B cell (primary cell): ENCODE measurements around the gene CCDC171. TPM values are rescaled to one million over a fixed set of nuclear protein-coding genes. Genes with fewer than 3 reads are reported as not detected.
A peak's percentile ranks its signal among the peaks of the same experiment; 100 is the strongest.

Source experiments
- ATAC-seq: fragments of 200-7000 bp; cut with Tn5 transposase; one replicate; pipeline ENCODE4 v1.10.0; 2021; ENCODE audit warnings: low read depth, mild to moderate bottlenecking, moderate number of reproducible peaks, moderate library complexity
- CTCF ChIA-PET: fragments of 350-600 bp; sonication (Branson Sonifier 250); formaldehyde crosslinking; loops from one replicate; lab custom pipeline; 2021; ENCODE audit warnings: antibody characterized with exemption, inconsistent platforms; lab: Charles Lee
- POLR2A ChIA-PET: fragments of 350-600 bp; sonication (Branson Sonifier 250); formaldehyde crosslinking; loops from one replicate; lab custom pipeline; 2021; ENCODE audit warnings: antibody characterized with exemption; lab: Charles Lee
- DNase-seq: peaks from one replicate; pipeline ENCODE4 v3.0.0; 2013
- H2AFZ ChIP-seq: 2 replicates; pipeline ENCODE4 v1.6.1; 2012; ENCODE audit warnings: mild to moderate bottlenecking, low read depth, low read length; ENCODE audit not compliant: insufficient read depth, poor library complexity, severe bottlenecking
- H3K27ac ChIP-seq, 2 donors: 1 replicate in 1 of 2; 2 replicates in 1 of 2; pipeline ENCODE4 v1.5.1; 2012 to 2013; ENCODE audit warnings: low read length in 2 of 2, mild to moderate bottlenecking in 2 of 2, moderate library complexity in 1 of 2
- H3K27me3 ChIP-seq, 4 experiments: fragments of 200-600 bp in 1 of 4; sonication (generic) in 1 of 4; replicated peaks in 1 of 4; 1 replicate in 2 of 4; 2 replicates in 2 of 4; pipeline versions ENCODE4 v1.6.1 to v1.7.0; 2013 to 2016; ENCODE audit warnings: low read length in 3 of 4, mild to moderate bottlenecking in 2 of 4, mixed read lengths in 1 of 4, moderate library complexity in 1 of 4; ENCODE audit not compliant: insufficient read depth in 4 of 4, control insufficient read depth in 3 of 4; ENCODE audit errors: control extremely low read depth in 1 of 4
- H3K36me3 ChIP-seq, 2 experiments: replicated peaks in 1 of 2; 1 replicate in 1 of 2; 2 replicates in 1 of 2; pipeline versions ENCODE4 v1.6.1 to v1.7.1; 2013; ENCODE audit warnings: low read length in 1 of 2; ENCODE audit not compliant: insufficient read depth in 2 of 2, control insufficient read depth in 1 of 2; ENCODE audit errors: control extremely low read depth in 1 of 2, extremely low read depth in 1 of 2
- H3K4me1 ChIP-seq, 2 donors: fragments of 200-600 bp in 1 of 2; sonication (generic) in 1 of 2; 1 replicate in 1 of 2; 2 replicates in 1 of 2; pipeline versions ENCODE4 v1.5.1 to v1.6.1; 2013 to 2017; ENCODE audit warnings: low read length in 2 of 2; ENCODE audit not compliant: control insufficient read depth in 2 of 2, insufficient read depth in 2 of 2
- H3K4me2 ChIP-seq: replicated peaks from 2 replicates; pipeline ENCODE3; 2012; ENCODE audit warnings: mild to moderate bottlenecking, low read depth, low read length; ENCODE audit not compliant: poor library complexity, severe bottlenecking
- H3K4me3 ChIP-seq, 5 experiments: fragments of 200-600 bp in 1 of 5; sonication (generic) in 1 of 5; 1 replicate in 3 of 5; 2 replicates in 2 of 5; pipeline versions ENCODE4 v1.5.1 to v1.7.0; 2011 to 2016; ENCODE audit warnings: low read length in 4 of 5, mild to moderate bottlenecking in 4 of 5, low read depth in 2 of 5, control low read depth in 1 of 5, moderate library complexity in 1 of 5; ENCODE audit not compliant: insufficient read depth in 1 of 5; ENCODE audit errors: control extremely low read depth in 1 of 5, extremely low read depth in 1 of 5
- H3K79me2 ChIP-seq: fragments of 200-600 bp; sonication (generic); one replicate; pipeline ENCODE4 v1.6.0; 2016; ENCODE audit warnings: low read length; ENCODE audit not compliant: control insufficient read depth, insufficient read depth
- H3K9ac ChIP-seq: fragments of 200-600 bp; sonication (generic); 2 replicates; pipeline ENCODE4 v1.6.1; 2017; ENCODE audit warnings: mild to moderate bottlenecking, low read length, moderate library complexity
- H3K9me3 ChIP-seq, 3 donors: one replicate each; pipeline versions ENCODE4 v1.6.1 to v1.7.1; 2013; ENCODE audit warnings: low read length in 2 of 3; ENCODE audit not compliant: control insufficient read depth in 2 of 3, insufficient read depth in 1 of 3; ENCODE audit errors: control extremely low read depth in 1 of 3
- H4K20me1 ChIP-seq: 2 replicates; pipeline ENCODE4 v1.6.0; 2012; ENCODE audit warnings: mild to moderate bottlenecking, low read length; ENCODE audit not compliant: insufficient read depth, control insufficient read depth, poor library complexity, severe bottlenecking
- H3K27ac Mint-ChIP-seq: one replicate; pipeline ENCODE4 v1.8.0; 2021; ENCODE audit warnings: mixed read lengths
- H3K27me3 Mint-ChIP-seq: one replicate; pipeline ENCODE4 v1.8.0; 2021; ENCODE audit warnings: mixed read lengths
- H3K4me1 Mint-ChIP-seq: one replicate; pipeline ENCODE4 v1.8.0; 2021; ENCODE audit warnings: mixed read lengths
- H3K4me3 Mint-ChIP-seq: one replicate; pipeline ENCODE4 v1.8.0; 2021; ENCODE audit warnings: mixed read lengths
- H3K9me3 Mint-ChIP-seq: one replicate; pipeline ENCODE4 v1.8.0; 2022; ENCODE audit warnings: mixed read lengths; ENCODE audit not compliant: insufficient read depth
- EZH2 ChIP-seq: IDR thresholded peaks from 2 replicates; pipeline ENCODE4 v1.6.1; 2012; ENCODE audit warnings: borderline replicate concordance, low read depth, mild to moderate bottlenecking, moderate library complexity, low read length; ENCODE audit not compliant: insufficient read depth, poor library complexity, severe bottlenecking
- WGBS: methylation state at CpG from one replicate; pipeline ENCODE4 v1.1.5; 2013; ENCODE audit warnings: missing lambda C conversion rate; ENCODE audit not compliant: insufficient coverage; 5-methylcytosine and 5-hydroxymethylcytosine counted together
- intact Hi-C: fragments of 100-400 bp; cut with micrococcal nuclease; formaldehyde crosslinking; loops from one replicate; pipeline ENCODE4 v1.10.0; 2022
- polyA plus RNA-seq: library from polyadenylated mRNA; depleted of rRNA; stranded (reverse); fragments of >200 nt; gene quantifications from 2 replicates; pipeline ENCODE4 v1.2.3, GENCODE V29; 2012
- total RNA-seq, 2 donors: library from RNA; stranded (reverse); fragments of 120-200 nt in 1 of 2; gene quantifications; 1 replicate in 1 of 2; 2 replicates in 1 of 2; pipeline versions ENCODE4 v1.2.3 to v1.2.4, GENCODE V29; 2013 to 2022
- TF ChIP-seq, protein P1 (sequence below): fragments of 200-600 bp; IDR thresholded peaks from one replicate; pipeline ENCODE4 v1.8.0; 2022; ENCODE audit warnings: antibody characterized with exemption, mild to moderate bottlenecking

CCDC171 gene
- total and polyA plus RNA-seq, 2 donors (not counting 1 experiment from before 2014, with no cell fraction given) = 0.22 to 6.3 TPM

DNA sequence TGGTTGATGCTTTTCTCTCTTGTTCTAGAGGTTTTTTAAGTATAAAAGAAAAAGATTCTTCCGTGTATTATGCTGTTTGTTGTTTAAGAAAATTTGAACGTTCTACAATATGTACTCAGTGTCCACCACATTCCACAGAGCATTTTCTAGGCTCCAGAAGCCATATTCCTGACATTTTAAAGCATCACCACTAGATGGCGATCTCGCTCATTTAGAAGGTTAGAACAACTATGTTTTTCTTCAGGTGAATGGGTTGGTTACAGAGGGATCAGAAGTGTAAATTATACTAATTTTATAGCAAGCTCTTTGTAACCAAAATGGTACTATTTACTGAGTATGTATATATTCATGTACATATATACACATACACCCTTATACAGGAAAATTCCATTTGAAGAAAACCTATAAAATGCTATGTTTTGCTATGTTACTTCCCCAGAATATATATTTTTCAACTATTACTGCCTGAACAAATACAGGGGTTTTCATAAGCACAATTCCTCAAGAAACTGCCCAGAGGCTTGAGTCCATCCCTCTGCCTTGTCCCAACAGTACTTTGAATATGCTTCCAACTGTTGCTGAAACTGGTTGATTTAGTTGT lies 284.3 kb downstream of the CCDC171 start:
- intact Hi-C loops = no loop called here

DNA sequence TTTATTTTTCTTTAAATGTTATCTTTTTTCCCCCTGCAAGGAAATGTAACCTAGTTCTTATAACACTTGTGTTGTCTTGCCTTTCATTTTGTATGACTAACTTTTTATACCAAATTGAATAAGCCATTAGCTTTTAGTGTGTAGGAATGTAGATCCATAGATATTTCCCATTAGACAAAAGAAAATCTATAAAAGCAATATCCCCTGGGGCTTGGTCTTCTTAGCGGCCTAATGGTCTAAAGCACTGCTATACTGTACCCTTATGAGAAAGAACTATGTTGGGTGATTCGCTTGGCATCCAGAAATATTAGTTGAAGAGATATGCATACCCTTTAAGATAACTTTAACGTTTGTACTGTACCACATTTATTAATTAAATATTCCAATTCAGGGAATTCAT lies 289.2 kb downstream of the CCDC171 start:
- no peaks in the 10 kb centered on the region for H3K27me3 Mint-ChIP-seq
- H3K4me3 Mint-ChIP-seq = no peak overlapping the region
- intact Hi-C loops = no loop called here
- Histone ChIP-seq H3K4me3 (no peak overlapping the region), H4K20me1 (no peaks in the 10 kb centered on the region), H3K27me3 (no peaks in the 10 kb centered on the region), H3K27ac (no peak overlapping the region), H3K9ac (no peak overlapping the region), H3K9me3 (no peaks in the 10 kb centered on the region), H3K36me3 (no peaks in the 10 kb centered on the region), H3K79me2 (no peaks in the 10 kb centered on the region), H3K4me1 (no peaks in the 10 kb centered on the region), H2AFZ (no peak overlapping the region), H3K4me2 (no peak overlapping the region)
- no peak overlapping the region for H3K27ac Mint-ChIP-seq
- H3K9me3 Mint-ChIP-seq = no peaks in the 10 kb centered on the region
- POLR2A ChIA-PET = no interaction called here
- WGBS = no CpG with 5 or more reads among the region's 3 CpGs
- no peak for DNase-seq
- CTCF ChIA-PET = no interaction called here
- TF ChIP-seq, protein P1, sequence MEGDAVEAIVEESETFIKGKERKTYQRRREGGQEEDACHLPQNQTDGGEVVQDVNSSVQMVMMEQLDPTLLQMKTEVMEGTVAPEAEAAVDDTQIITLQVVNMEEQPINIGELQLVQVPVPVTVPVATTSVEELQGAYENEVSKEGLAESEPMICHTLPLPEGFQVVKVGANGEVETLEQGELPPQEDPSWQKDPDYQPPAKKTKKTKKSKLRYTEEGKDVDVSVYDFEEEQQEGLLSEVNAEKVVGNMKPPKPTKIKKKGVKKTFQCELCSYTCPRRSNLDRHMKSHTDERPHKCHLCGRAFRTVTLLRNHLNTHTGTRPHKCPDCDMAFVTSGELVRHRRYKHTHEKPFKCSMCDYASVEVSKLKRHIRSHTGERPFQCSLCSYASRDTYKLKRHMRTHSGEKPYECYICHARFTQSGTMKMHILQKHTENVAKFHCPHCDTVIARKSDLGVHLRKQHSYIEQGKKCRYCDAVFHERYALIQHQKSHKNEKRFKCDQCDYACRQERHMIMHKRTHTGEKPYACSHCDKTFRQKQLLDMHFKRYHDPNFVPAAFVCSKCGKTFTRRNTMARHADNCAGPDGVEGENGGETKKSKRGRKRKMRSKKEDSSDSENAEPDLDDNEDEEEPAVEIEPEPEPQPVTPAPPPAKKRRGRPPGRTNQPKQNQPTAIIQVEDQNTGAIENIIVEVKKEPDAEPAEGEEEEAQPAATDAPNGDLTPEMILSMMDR = no peak
- no peak for TF ChIP-seq EZH2
- no peak for ATAC-seq
- no peaks in the 10 kb centered on the region for H3K4me1 Mint-ChIP-seq

More for the DNA sequence above, 284.3 kb downstream of the CCDC171 start:
- Mint-ChIP-seq H3K9me3 (no peaks in the 10 kb centered on the region), H3K4me3 (no peak overlapping the region), H3K4me1 (no peaks in the 10 kb centered on the region), H3K27ac (no peak overlapping the region), H3K27me3 (no peaks in the 10 kb centered on the region)
- Histone ChIP-seq H3K36me3 (no peaks in the 10 kb centered on the region), H3K9ac (no peak overlapping the region), H3K27me3 (no peaks in the 10 kb centered on the region), H3K27ac (no peak overlapping the region), H3K4me2 (no peak overlapping the region), H3K79me2 (no peaks in the 10 kb centered on the region), H3K4me3 (no peak overlapping the region), H3K4me1 (no peaks in the 10 kb centered on the region), H2AFZ (no peak overlapping the region), H4K20me1 (no peaks in the 10 kb centered on the region), H3K9me3 (no peaks in the 10 kb centered on the region)
- no peak for TF ChIP-seq EZH2
- TF ChIP-seq, protein P1 = peak; percentile 85
- ChIA-PET POLR2A (no interaction called here), CTCF (interaction anchor here (0.5 to 1.3 kb wide), 3 partner anchors 10 to 767 kb away, joined by 3 to 7 read pairs (median 3); no protein-coding TSS in a partner anchor)
- ATAC-seq (no peak), DNase-seq (peak; percentile 46)
- WGBS = no CpG with 5 or more reads among the region's 4 CpGs
